Measurements from ENCODE around the gene GAL3ST2. TPM values are rescaled to one million over a fixed set of nuclear protein-coding genes. Genes with fewer than 3 reads are reported as not detected.

The GAL3ST2 gene
- polyA plus RNA-seq, 1 of the 3 experiments (the other 2 are of a cell fraction): 0.15 TPM

DNA sequence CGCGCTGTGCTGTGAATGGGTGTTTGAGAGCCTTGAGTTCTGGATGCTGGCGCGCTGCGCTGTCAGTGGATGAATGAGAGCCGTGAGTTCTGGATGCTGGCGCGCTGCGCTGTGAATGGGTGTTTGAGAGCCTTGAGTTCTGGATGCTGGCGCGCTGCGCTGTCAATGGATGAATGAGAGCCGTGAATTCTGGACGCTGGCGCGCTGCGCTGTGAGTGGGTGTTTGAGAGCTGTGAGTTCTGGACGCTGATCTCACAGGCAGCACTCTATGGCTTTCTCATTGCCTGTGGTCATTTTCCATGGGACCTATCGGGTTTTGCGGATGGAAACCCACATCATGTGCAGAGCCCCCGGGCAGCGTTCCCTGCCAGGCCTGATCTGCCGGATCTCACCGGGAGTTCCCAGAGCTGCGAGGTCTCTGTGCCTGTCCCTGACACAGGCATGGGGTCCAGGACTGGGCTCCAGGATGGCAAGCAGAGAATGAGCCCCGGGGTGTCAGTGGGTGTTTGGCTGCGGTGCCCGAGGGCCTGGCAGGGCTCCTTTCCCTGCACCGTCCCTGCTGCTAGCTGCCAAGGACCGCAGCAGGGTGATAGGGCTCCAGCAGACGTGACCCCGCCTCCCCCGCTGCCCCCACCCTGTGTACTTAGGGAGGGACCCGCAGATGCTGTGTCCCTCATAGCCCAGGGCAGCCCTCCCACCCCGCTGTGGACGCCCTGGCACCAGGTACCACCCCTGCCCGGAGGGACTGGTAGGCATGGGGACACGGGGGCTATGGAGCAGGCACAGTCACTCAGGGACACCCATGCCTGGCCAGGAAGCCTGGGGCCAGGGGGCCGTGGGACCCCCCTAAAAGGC, 72.4 kb downstream of the GAL3ST2 start:
- DNase-seq: peak; percentile 72

DNA sequence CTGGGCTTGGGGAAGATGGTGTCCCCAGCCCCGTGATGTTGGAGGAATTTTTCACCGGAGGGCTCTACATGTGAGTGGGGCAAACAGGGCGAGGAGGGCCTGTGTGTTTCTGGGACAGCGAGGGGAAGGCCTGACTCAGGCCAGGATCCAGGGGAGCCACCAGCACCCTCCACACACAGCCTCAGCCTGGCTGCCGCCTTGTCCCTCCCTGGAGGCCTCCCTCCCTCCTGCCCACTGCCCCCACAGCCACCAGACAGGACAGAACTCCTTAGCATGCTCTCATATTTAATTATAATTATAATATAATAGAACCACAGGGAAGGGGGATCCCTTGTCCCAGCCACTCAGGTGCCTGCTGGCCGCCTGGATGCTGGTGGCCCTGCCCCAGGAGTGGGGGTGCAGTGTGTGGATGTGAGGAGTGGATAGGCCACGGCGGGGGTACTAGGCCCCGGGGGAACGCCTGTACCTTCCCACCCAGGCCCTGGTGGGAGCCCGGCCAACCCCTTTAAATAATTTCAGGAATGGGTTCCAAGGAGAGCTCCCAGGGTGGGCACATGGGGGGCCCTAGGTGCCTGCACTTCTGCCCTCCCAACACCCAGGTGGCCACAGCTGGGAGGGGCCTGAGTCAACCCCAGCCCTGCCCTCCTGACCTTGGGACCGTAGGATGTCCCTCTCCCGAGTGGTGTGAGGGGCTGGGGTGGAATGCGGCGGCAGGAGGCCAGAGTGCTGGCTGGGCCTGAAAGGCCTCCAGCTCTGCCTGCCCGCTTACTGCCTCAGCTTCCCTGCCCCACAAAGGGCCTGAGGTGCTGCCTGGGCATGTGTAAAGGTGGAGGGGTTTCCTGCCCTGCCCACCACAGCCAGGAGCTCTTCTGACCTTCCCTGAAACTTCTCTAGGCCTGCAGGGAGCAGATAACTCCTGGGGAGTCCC, 73.3 kb downstream of the GAL3ST2 start:
- Histone ChIP-seq H3K79me2 (ENCODE audit: insufficient read depth) (no peaks in the 10 kb centered on the region), H4K20me1 (ENCODE audit: insufficient read depth) (no peaks in the 10 kb centered on the region), H3F3A (replicated peaks; ENCODE audit: insufficient read depth) (no peaks in the 10 kb centered on the region), H3K9me3 (no peaks in the 10 kb centered on the region), H3K27me3 (ENCODE audit: insufficient read depth) (no peaks in the 10 kb centered on the region), H3K9me2 (no peaks in the 10 kb centered on the region), H3K36me3 (replicated peaks in 1 of 2; ENCODE audit: control insufficient read depth in 1 of 2, insufficient read depth in 2 of 2, low read length in 1 of 2) (no peaks in the 10 kb centered on the region), H3K9ac (no peak overlapping the region), H3K4me1 (ENCODE audit: control insufficient read depth in 1 of 2, insufficient read depth in 2 of 2, low read depth in 1 of 2, low read length in 1 of 2) (peaks cover 12 to 31% of the 10 kb centered on the region in 2 experiments; a peak in 3 of 4 replicates), H3K27ac (ENCODE audit: low read depth in 2 of 2, low read length in 1 of 2) (no peak overlapping the region), H3K4me3 (ENCODE audit: low read depth in 2 of 2, low read length in 1 of 2) (no peak overlapping the region), H2AFZ (ENCODE audit: low read depth) (no peak overlapping the region), H3K4me2 (no peak overlapping the region)
- TF ChIP-seq NFIC (IDR thresholded peaks at IDR 0.05; ENCODE audit: borderline replicate concordance) (no peak), REST (IDR thresholded peaks at IDR 0.05; ENCODE audit: low read depth, low read length) (no peak), EP300 (IDR thresholded peaks at IDR 0.05; ENCODE audit: borderline replicate concordance in 1 of 2, low read depth in 1 of 2, low read length in 1 of 2) (no peak), YY1 (IDR thresholded peaks at IDR 0.05; ENCODE audit: low read depth) (no peak)
- TF ChIP-seq, protein P1, sequence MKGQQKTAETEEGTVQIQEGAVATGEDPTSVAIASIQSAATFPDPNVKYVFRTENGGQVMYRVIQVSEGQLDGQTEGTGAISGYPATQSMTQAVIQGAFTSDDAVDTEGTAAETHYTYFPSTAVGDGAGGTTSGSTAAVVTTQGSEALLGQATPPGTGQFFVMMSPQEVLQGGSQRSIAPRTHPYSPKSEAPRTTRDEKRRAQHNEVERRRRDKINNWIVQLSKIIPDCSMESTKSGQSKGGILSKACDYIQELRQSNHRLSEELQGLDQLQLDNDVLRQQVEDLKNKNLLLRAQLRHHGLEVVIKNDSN (IDR thresholded peaks at IDR 0.05; ENCODE audit: borderline replicate concordance, low read depth): no peak
- ChIA-PET POLR2A (interaction anchor here (0.6 to 1.2 kb wide), 3 partner anchors 10 to 148 kb away, joined by 3 to 4 read pairs (median 4); partner anchors contain the start of gene ING5), CTCF (interaction anchor here (0.8 to 1.9 kb wide), 9 partner anchors 10 to 184 kb away, joined by 3 to 9 read pairs (median 4); partner anchors contain the start of genes D2HGDH and ING5)
- 74% methylated on average over 13 of the region's 16 CpGs for WGBS (ENCODE audit: low lambda C conversion rate)
- peak; percentile 69 for DNase-seq

More for the DNA sequence above, 72.4 kb downstream of the GAL3ST2 start:
- no peaks in the 10 kb centered on the region for H3F3A ChIP-seq (replicated peaks; ENCODE audit: insufficient read depth)
- no peak overlapping the region for H2AFZ ChIP-seq (ENCODE audit: low read depth)
- 33% methylated on average over 34 of the region's 39 CpGs for WGBS (ENCODE audit: low lambda C conversion rate)
- H3K9ac ChIP-seq: no peak overlapping the region
- no peak for TF ChIP-seq YY1 (IDR thresholded peaks at IDR 0.05; ENCODE audit: low read depth)
- TF ChIP-seq, protein P2, sequence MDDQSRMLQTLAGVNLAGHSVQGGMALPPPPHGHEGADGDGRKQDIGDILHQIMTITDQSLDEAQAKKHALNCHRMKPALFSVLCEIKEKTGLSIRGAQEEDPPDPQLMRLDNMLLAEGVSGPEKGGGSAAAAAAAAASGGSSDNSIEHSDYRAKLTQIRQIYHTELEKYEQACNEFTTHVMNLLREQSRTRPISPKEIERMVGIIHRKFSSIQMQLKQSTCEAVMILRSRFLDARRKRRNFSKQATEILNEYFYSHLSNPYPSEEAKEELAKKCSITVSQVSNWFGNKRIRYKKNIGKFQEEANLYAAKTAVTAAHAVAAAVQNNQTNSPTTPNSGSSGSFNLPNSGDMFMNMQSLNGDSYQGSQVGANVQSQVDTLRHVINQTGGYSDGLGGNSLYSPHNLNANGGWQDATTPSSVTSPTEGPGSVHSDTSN (IDR thresholded peaks at IDR 0.05): no peak
- TF ChIP-seq TEAD4 (IDR thresholded peaks at IDR 0.05; ENCODE audit: borderline replicate concordance, insufficient read depth): no peak
- TF ChIP-seq FOSL2 (IDR thresholded peaks at IDR 0.05; ENCODE audit: borderline replicate concordance, low read depth): no peak
- TF ChIP-seq RAD21 (IDR thresholded peaks at IDR 0.05; ENCODE audit: low read length): no peak
- no peak for TF ChIP-seq NFIC (IDR thresholded peaks at IDR 0.05; ENCODE audit: borderline replicate concordance)
- TF ChIP-seq GATA2 (CRISPR knock-in tag; IDR thresholded peaks at IDR 0.05): no peak
- TF ChIP-seq SIN3A (IDR thresholded peaks at IDR 0.05; ENCODE audit: borderline replicate concordance, low read depth, low read length): no peak
- no peak for TF ChIP-seq GABPA (IDR thresholded peaks at IDR 0.05; ENCODE audit: low read depth)
- TF ChIP-seq, protein P3, sequence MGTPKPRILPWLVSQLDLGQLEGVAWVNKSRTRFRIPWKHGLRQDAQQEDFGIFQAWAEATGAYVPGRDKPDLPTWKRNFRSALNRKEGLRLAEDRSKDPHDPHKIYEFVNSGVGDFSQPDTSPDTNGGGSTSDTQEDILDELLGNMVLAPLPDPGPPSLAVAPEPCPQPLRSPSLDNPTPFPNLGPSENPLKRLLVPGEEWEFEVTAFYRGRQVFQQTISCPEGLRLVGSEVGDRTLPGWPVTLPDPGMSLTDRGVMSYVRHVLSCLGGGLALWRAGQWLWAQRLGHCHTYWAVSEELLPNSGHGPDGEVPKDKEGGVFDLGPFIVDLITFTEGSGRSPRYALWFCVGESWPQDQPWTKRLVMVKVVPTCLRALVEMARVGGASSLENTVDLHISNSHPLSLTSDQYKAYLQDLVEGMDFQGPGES (IDR thresholded peaks at IDR 0.05; ENCODE audit: low read depth, low read length): no peak
- TF ChIP-seq MAX (IDR thresholded peaks at IDR 0.05; ENCODE audit: low read depth): no peak
- H3K27ac ChIP-seq (ENCODE audit: low read depth in 2 of 2, low read length in 1 of 2): no peak overlapping the region
- H3K36me3 ChIP-seq (replicated peaks in 1 of 2; ENCODE audit: control insufficient read depth in 1 of 2, insufficient read depth in 2 of 2, low read length in 1 of 2): no peaks in the 10 kb centered on the region
- ChIA-PET CTCF (interaction anchor here (0.6 kb wide), 1 partner anchor 698 kb away, joined by 3 read pairs; no protein-coding TSS in a partner anchor), POLR2A (no interaction called here)
- peaks cover 5 to 23% of the 10 kb centered on the region in 2 experiments; a peak in 3 of 4 replicates for H3K4me1 ChIP-seq (ENCODE audit: control insufficient read depth in 1 of 2, insufficient read depth in 2 of 2, low read depth in 1 of 2, low read length in 1 of 2)
- no peak overlapping the region for H3K4me2 ChIP-seq
- no peaks in the 10 kb centered on the region for H4K20me1 ChIP-seq (ENCODE audit: insufficient read depth)
- H3K4me3 ChIP-seq (ENCODE audit: low read depth in 2 of 2, low read length in 1 of 2): no peak overlapping the region
- no peaks in the 10 kb centered on the region for H3K9me2 ChIP-seq
- no peaks in the 10 kb centered on the region for H3K27me3 ChIP-seq (ENCODE audit: insufficient read depth)
- no peaks in the 10 kb centered on the region for H3K79me2 ChIP-seq (ENCODE audit: insufficient read depth)
- no peaks in the 10 kb centered on the region for H3K9me3 ChIP-seq
